ENCODE data around the gene CACNA1B.

The CACNA1B gene

DNA sequence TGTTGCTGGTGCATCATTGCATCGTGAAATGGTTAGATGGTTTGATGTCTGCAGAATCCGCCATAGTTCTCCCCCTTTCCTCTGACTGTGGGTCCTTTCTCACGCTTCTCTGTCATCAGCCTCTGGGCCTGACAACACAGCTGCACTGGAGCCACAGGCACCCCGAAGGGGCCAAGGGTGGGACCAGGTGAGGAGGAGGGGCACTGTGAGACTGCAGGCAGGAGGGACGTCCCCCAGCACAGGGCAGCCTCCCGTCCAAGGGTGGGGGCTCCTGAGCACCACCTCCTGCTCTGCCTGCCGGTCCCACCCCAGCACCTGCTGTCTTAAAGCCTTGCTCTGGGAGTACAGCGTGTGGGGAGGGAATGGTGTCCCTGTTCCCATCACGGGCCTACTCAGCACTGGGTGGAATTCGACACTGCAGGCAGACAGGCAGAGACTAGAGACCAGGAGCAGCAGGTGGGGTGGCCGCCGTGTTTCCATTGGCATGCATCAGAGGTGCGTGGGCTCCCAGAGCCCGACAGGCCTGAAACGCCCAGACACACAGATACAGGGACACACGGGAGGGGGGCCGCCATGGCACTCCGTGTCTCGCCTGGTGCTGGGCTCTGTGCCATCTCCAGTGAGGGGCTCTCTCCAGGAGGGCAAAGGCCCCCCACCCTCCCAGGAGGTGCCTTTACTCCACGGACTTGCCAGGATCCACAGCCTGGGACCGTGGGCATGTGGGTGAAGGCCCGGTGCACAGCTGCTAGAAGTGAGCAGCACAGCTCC is 15.0 kb downstream of the CACNA1B start:
- TF ChIP-seq, protein P1, sequence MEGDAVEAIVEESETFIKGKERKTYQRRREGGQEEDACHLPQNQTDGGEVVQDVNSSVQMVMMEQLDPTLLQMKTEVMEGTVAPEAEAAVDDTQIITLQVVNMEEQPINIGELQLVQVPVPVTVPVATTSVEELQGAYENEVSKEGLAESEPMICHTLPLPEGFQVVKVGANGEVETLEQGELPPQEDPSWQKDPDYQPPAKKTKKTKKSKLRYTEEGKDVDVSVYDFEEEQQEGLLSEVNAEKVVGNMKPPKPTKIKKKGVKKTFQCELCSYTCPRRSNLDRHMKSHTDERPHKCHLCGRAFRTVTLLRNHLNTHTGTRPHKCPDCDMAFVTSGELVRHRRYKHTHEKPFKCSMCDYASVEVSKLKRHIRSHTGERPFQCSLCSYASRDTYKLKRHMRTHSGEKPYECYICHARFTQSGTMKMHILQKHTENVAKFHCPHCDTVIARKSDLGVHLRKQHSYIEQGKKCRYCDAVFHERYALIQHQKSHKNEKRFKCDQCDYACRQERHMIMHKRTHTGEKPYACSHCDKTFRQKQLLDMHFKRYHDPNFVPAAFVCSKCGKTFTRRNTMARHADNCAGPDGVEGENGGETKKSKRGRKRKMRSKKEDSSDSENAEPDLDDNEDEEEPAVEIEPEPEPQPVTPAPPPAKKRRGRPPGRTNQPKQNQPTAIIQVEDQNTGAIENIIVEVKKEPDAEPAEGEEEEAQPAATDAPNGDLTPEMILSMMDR (IDR thresholded peaks at IDR 0.05; ENCODE audit: low read depth, low read length, missing control alignments): no peak
- no peak overlapping the region for H3K4me3 ChIP-seq (replicated peaks; ENCODE audit: low read depth, low read length)
- DNase-seq (ENCODE audit: extremely low read depth, low read depth): no peak

DNA sequence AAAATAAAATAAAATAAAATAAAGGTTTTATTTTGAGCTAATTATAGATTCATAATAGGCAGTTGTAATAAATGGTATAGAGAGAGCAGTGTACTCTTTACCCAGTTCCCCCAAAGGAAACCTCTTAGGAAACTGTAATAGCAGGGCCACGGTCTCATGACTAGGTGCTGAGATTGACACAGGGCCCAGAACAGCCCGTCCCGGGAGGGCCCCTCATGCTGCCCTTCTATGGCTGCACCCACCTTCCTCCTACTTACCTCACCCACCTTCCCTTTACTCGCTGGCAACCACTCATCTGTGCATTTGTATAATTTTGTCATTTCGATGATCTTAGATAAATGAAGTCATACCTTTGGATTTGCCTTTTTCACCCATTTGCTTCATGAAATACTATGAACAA is 16.1 kb downstream of the CACNA1B start:
- DNase-seq (ENCODE audit: extremely low read depth, low read depth): no peak
- TF ChIP-seq, protein P1 (IDR thresholded peaks at IDR 0.05; ENCODE audit: low read depth, low read length, missing control alignments): no peak
- no peak overlapping the region for H3K4me3 ChIP-seq (replicated peaks; ENCODE audit: low read depth, low read length)

DNA sequence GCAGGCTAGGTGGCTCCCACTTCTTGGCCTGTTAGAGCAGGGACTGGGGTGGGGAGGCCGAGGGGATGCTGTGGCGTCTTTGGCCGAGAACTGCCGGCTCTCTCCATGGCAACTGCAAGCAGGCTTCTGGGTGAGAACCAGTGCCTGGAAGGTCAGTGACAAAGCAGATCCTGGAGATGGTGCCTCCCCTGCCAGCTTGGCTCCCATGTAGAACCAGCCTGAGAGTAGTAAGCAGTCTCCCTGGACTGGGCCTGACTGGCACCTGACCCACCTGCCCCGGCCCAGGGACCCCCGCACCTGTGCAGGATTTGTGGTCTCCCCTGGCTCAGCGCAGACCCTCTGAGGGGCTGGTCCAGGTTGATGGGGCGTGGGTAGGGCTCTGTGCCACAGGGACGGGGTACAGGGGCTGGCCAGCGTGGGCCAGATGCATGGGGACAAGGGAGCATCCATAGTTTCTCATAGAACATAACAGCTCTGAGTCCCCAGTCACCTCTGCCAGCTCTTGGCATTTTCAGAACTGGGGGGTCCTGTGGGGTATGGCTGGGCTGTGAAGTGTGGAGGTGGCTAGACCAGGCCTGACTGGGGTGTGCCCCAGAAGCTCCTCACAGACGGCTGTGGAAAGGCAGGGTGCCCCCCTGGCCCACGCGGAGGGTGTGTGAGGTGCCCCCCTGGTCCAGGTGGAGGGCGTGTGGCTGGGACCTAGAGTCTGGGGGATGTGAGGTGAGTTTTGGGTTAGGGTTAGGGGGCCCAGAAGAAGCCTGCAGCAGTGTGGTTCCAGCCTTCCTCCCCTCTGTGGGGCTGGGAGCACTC is 22.2 kb downstream of the CACNA1B start:
- DNase-seq (ENCODE audit: extremely low read depth, low read depth): no peak
- H3K4me3 ChIP-seq (replicated peaks; ENCODE audit: low read depth, low read length): no peak overlapping the region
- TF ChIP-seq, protein P1 (IDR thresholded peaks at IDR 0.05; ENCODE audit: low read depth, low read length, missing control alignments): no peak

DNA sequence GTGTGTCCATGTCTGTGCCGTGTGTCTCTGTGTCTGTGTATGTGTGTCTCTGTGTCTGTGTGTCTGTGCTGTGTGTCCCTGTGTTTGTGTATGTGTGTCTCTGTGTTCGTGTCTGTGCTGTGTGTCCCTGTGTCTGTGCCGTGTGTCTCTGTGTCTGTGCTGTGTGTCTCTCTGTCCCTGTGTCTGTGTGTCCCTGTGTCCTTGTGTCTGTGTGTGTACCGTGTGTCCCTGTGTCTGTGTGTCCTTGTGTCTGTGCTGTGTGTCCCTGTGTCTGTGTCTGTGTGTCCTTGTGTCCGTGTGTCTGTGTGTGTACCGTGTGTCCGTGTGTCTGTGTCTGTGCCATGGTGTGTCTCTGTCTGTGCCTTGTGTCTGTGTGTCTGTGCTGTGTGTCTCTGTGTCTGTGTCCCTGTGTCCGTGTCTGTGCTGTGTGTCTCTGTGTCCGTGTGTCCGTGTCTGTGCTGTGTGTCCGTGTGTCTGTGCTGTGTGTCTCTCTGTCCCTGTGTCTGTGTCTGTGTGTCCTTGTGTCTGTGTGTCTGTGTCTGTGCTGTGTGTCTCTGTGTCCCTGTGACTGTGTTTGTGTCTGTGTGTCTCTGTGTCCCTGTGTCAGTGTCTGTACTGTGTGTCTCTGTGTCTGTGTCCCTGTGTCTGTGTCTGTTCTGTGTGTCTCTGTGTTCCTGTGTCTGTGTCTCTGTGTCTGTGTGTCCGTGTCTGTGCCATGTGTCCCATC is 23.2 kb downstream of the CACNA1B start:
- TF ChIP-seq, protein P1 (IDR thresholded peaks at IDR 0.05; ENCODE audit: low read depth, low read length, missing control alignments): no peak
- DNase-seq (ENCODE audit: extremely low read depth, low read depth): no peak
- no peak overlapping the region for H3K4me3 ChIP-seq (replicated peaks; ENCODE audit: low read depth, low read length)

DNA sequence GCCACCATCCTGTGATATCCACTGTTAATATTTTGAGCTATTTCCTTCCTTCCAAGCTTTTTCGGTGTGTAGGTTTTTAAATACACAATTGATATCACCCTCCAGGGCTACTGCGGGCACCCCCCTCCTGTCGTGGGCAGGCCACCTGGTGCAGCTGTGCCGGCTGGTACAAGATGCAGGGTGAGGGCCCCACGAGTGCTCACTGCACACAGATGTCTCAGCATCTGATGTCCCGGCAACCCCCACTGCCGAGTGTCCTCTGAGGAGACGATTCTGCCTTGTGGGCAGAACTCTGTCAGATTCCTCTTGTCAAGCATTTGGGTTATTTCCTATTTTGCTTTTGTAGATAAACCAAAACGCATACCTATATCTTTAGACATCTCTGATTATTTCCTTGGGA is 25.1 kb downstream of the CACNA1B start:
- DNase-seq (ENCODE audit: extremely low read depth, low read depth): no peak
- TF ChIP-seq, protein P1 (IDR thresholded peaks at IDR 0.05; ENCODE audit: low read depth, low read length, missing control alignments): no peak
- H3K4me3 ChIP-seq (replicated peaks; ENCODE audit: low read depth, low read length): no peak overlapping the region

DNA sequence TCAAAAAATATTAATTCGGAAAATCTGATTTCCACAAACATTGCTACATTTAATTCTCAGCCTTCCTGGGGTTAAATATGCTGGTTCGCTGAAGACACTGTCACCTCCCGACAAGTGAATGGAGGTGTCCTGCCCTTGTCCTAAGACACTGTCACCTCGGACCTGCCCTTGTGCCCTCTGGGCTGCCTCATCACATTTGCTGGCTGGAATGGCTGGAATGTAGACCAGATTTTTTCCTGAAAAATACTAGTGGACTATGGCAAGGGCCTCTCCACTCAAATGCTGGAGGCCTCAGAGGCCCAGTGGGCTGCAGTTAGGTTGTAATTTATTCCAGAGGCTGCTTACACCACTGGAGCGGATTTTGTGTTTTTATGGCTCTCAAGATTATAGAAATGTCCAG is 28.2 kb downstream of the CACNA1B start:
- TF ChIP-seq, protein P1 (IDR thresholded peaks at IDR 0.05; ENCODE audit: low read depth, low read length, missing control alignments): no peak
- H3K4me3 ChIP-seq (replicated peaks; ENCODE audit: low read depth, low read length): no peak overlapping the region
- DNase-seq (ENCODE audit: extremely low read depth, low read depth): no peak
